H9 (cell line): Measurements from ENCODE around the gene SPIB. TPM values are rescaled to one million over a fixed set of nuclear protein-coding genes. Genes with fewer than 3 reads are reported as not detected.

Experiments
- DNase-seq: peaks from one replicate; pipeline ENCODE4 v3.0.0-alpha.2; 2017
- H2AFZ ChIP-seq: one replicate; pipeline ENCODE4 v1.6.1; 2013; ENCODE audit warnings: mild to moderate bottlenecking, low read length, control low read depth, moderate library complexity
- H2AK5ac ChIP-seq: 2 replicates; pipeline ENCODE4 v1.6.1; 2013; ENCODE audit warnings: low read length, control low read depth, mixed read lengths; ENCODE audit not compliant: insufficient read length
- H2BK120ac ChIP-seq: one replicate; pipeline ENCODE4 v1.6.1; 2013; ENCODE audit warnings: low read depth, mild to moderate bottlenecking, low read length, control low read depth, inconsistent platforms; ENCODE audit not compliant: poor library complexity, severe bottlenecking
- H2BK12ac ChIP-seq: 2 replicates; pipeline ENCODE4 v1.6.1; 2013; ENCODE audit warnings: low read length, control low read depth, mixed read lengths, low read depth; ENCODE audit not compliant: insufficient read length
- H2BK15ac ChIP-seq: 2 replicates; pipeline ENCODE4 v1.6.1; 2013; ENCODE audit warnings: low read depth, low read length, control low read depth
- H2BK20ac ChIP-seq: one replicate; pipeline ENCODE4 v1.6.1; 2013; ENCODE audit warnings: low read depth, mild to moderate bottlenecking, low read length, control low read depth, inconsistent platforms; ENCODE audit not compliant: poor library complexity, severe bottlenecking
- H2BK5ac ChIP-seq: 2 replicates; pipeline ENCODE4 v1.6.1; 2013; ENCODE audit warnings: low read length, control low read depth, mixed read lengths; ENCODE audit not compliant: insufficient read length
- H3K14ac ChIP-seq: 2 replicates; pipeline ENCODE4 v1.6.1; 2013; ENCODE audit warnings: low read length, control low read depth; ENCODE audit not compliant: insufficient read depth
- H3K18ac ChIP-seq: 2 replicates; pipeline ENCODE4 v1.6.1; 2013; ENCODE audit warnings: low read depth, mild to moderate bottlenecking, mixed read lengths, low read length, control low read depth; ENCODE audit not compliant: insufficient read length
- H3K23ac ChIP-seq: 2 replicates; pipeline ENCODE4 v1.6.1; 2013; ENCODE audit warnings: low read length, control low read depth, mixed read lengths, low read depth; ENCODE audit not compliant: insufficient read length
- H3K23me2 ChIP-seq: 2 replicates; pipeline ENCODE4 v1.6.1; 2013; ENCODE audit warnings: low read depth, mild to moderate bottlenecking, mixed read lengths, low read length, control low read depth; ENCODE audit not compliant: insufficient read length, poor library complexity, severe bottlenecking
- H3K27ac ChIP-seq: 2 replicates; pipeline ENCODE4 v1.5.1; 2013; ENCODE audit warnings: low read length, control low read depth, mixed read lengths, low read depth; ENCODE audit not compliant: insufficient read length
- H3K27me3 ChIP-seq: 2 replicates; pipeline ENCODE4 v1.6.1; 2013; ENCODE audit warnings: low read length, control low read depth, inconsistent platforms; ENCODE audit not compliant: insufficient read depth
- H3K4ac ChIP-seq: 2 replicates; pipeline ENCODE4 v1.6.1; 2013; ENCODE audit warnings: low read depth, mild to moderate bottlenecking, control low read depth, inconsistent platforms, low read length, moderate library complexity
- H3K4me1 ChIP-seq: 2 replicates; pipeline ENCODE4 v1.6.1; 2013; ENCODE audit warnings: low read length, control low read depth, inconsistent platforms; ENCODE audit not compliant: insufficient read depth
- H3K4me2 ChIP-seq: 2 replicates; pipeline ENCODE4 v1.6.1; 2013; ENCODE audit warnings: low read length, control low read depth, mixed read lengths; ENCODE audit not compliant: insufficient read length, insufficient read depth
- H3K56ac ChIP-seq: 2 replicates; pipeline ENCODE4 v1.6.1; 2013; ENCODE audit warnings: low read depth, mild to moderate bottlenecking, mixed read lengths, low read length, control low read depth; ENCODE audit not compliant: insufficient read length
- H3K79me1 ChIP-seq: 2 replicates; pipeline ENCODE4 v1.6.1; 2013; ENCODE audit warnings: low read depth, mild to moderate bottlenecking, moderate library complexity, low read length, control low read depth, inconsistent platforms; ENCODE audit not compliant: insufficient read depth, poor library complexity, severe bottlenecking
- H3K79me2 ChIP-seq: 2 replicates; pipeline ENCODE4 v1.6.1; 2013; ENCODE audit warnings: low read length, control low read depth, inconsistent platforms; ENCODE audit not compliant: insufficient read depth
- H3K9ac ChIP-seq: 2 replicates; pipeline ENCODE4 v1.6.1; 2013; ENCODE audit warnings: low read length, control low read depth, mixed read lengths; ENCODE audit not compliant: insufficient read length; ENCODE audit errors: extremely low read depth
- H3K9me3 ChIP-seq: one replicate; pipeline ENCODE4 v1.6.1; 2013; ENCODE audit warnings: low read depth, low read length, inconsistent platforms; ENCODE audit not compliant: control insufficient read depth
- H3T11ph ChIP-seq: one replicate; pipeline ENCODE4 v1.6.1; 2013; ENCODE audit warnings: mild to moderate bottlenecking, low read length, control low read depth, inconsistent platforms
- H4K20me1 ChIP-seq: one replicate; pipeline ENCODE4 v1.6.1; 2013; ENCODE audit not compliant: control insufficient read depth, insufficient read length, insufficient read depth
- H4K5ac ChIP-seq: 2 replicates; pipeline ENCODE4 v1.6.1; 2013; ENCODE audit warnings: low read depth, mild to moderate bottlenecking, mixed read lengths, low read length, control low read depth; ENCODE audit not compliant: insufficient read length
- H4K8ac ChIP-seq: replicated peaks from 2 replicates; pipeline ENCODE4 v1.6.1; 2013; ENCODE audit warnings: low read length, control low read depth, mixed read lengths, low read depth; ENCODE audit not compliant: insufficient read length
- H4K91ac ChIP-seq: 2 replicates; pipeline ENCODE4 v1.6.1; 2013; ENCODE audit warnings: low read depth, mild to moderate bottlenecking, moderate library complexity, mixed read lengths, low read length, control low read depth; ENCODE audit not compliant: insufficient read length
- H3K27ac Mint-ChIP-seq, 3 experiments: 2 replicates in 2 of 3; 3 replicates in 1 of 3; pipeline ENCODE4 v1.8.0; 2020 to 2021; ENCODE audit warnings: mixed read lengths in 3 of 3, mild to moderate bottlenecking in 1 of 3, moderate library complexity in 1 of 3
- H3K27me3 Mint-ChIP-seq: 2 replicates; pipeline ENCODE4 v1.8.0; 2021; ENCODE audit warnings: low read depth, mild to moderate bottlenecking, moderate library complexity, mixed read lengths
- H3K36me3 Mint-ChIP-seq, 3 experiments: 2 replicates in 2 of 3; 3 replicates in 1 of 3; pipeline ENCODE4 v1.8.0; 2020 to 2021; ENCODE audit warnings: low read depth in 3 of 3, mixed read lengths in 3 of 3; ENCODE audit not compliant: insufficient read depth in 1 of 3
- H3K4me1 Mint-ChIP-seq, 2 experiments: 2 replicates each; pipeline ENCODE4 v1.8.0; 2020; ENCODE audit warnings: mixed read lengths in 2 of 2
- H3K4me3 Mint-ChIP-seq, 2 experiments: 2 replicates in 1 of 2; 3 replicates in 1 of 2; pipeline ENCODE4 v1.8.0; 2020 to 2021; ENCODE audit warnings: mild to moderate bottlenecking in 2 of 2, mixed read lengths in 2 of 2, moderate library complexity in 1 of 2
- H3K9me3 Mint-ChIP-seq, 2 experiments: 2 replicates in 1 of 2; 3 replicates in 1 of 2; pipeline ENCODE4 v1.8.0; 2020; ENCODE audit warnings: mild to moderate bottlenecking in 2 of 2, mixed read lengths in 2 of 2, moderate library complexity in 1 of 2
- CTCF ChIP-seq: fragments of 200-600 bp; sonication (generic); conservative IDR thresholded peaks from 3 replicates; pipeline ENCODE4 v1.8.0; 2021; ENCODE audit warnings: antibody characterized with exemption, mild to moderate bottlenecking
- WGBS: extraction: QIAGEN DNeasy Blood & Tissue Kit; methylation state at CpG from one replicate; pipeline ENCODE4 v1.1.7; 2013; ENCODE audit warnings: missing lambda C conversion rate, low lambda C conversion rate, mixed read lengths; ENCODE audit not compliant: insufficient read length; ENCODE audit errors: extremely low coverage; 5-methylcytosine and 5-hydroxymethylcytosine counted together
- total RNA-seq: library from RNA; stranded (reverse); gene quantifications from 2 replicates; pipeline ENCODE4 v1.2.1, GENCODE V29; 2021

Gene SPIB
- total RNA-seq, 1 experiment from 2014 or later, result 33.3 TPM

GRCh38 chr19:50428772-50429463 lies 10.2 kb downstream of the SPIB start:
- no peaks in the 10 kb centered on the region for H3K9me3 Mint-ChIP-seq
- WGBS, result no CpG with 5 or more reads among the region's 7 CpGs
- no peak overlapping the region; a peak in 1 of 7 replicates for H3K27ac Mint-ChIP-seq

More at GRCh38 chr19:50428772-50429463, 10.2 kb downstream of the SPIB start:
- peaks cover 20 to 26% of the 10 kb centered on the region in 2 experiments for H3K4me1 Mint-ChIP-seq
- H2BK20ac ChIP-seq, result no peak overlapping the region
- peak overlapping the region in 1 of 2 experiments; percentile 33; a peak in 1 of 5 replicates for H3K4me3 Mint-ChIP-seq
- H3K27me3 Mint-ChIP-seq, result peaks cover 6% of the 10 kb centered on the region
- H3K23ac ChIP-seq, result no peak overlapping the region
- H3K56ac ChIP-seq, result no peak overlapping the region
- H3K9ac ChIP-seq, result no peak overlapping the region
- H2AFZ ChIP-seq, result no peak overlapping the region
- H4K91ac ChIP-seq, result no peak overlapping the region
- no peak overlapping the region for H2AK5ac ChIP-seq
- H3K4me2 ChIP-seq, result no peak overlapping the region
- no peaks in the 10 kb centered on the region for H4K20me1 ChIP-seq
- no peak overlapping the region for H2BK12ac ChIP-seq
- peaks cover 3% of the 10 kb centered on the region; the same call in 1 of the 2 replicates for H3K4me1 ChIP-seq
- no peak overlapping the region for H3T11ph ChIP-seq
- H3K14ac ChIP-seq, result no peak overlapping the region
- H3K9me3 ChIP-seq, result no peaks in the 10 kb centered on the region
- H4K8ac ChIP-seq, result no peak overlapping the region
- no peak overlapping the region for H3K18ac ChIP-seq
- TF ChIP-seq CTCF, result no peak
- H4K5ac ChIP-seq, result no peak overlapping the region
- no peak overlapping the region for H2BK5ac ChIP-seq
- H3K23me2 ChIP-seq, result peaks cover 12% of the 10 kb centered on the region
- DNase-seq, result no peak
- no peak overlapping the region for H2BK120ac ChIP-seq
- H3K79me2 ChIP-seq, result no peaks in the 10 kb centered on the region
- no peak overlapping the region for H3K4ac ChIP-seq
- no peaks in the 10 kb centered on the region for H3K27me3 ChIP-seq
- peaks cover 0 to 3% (median 3%) of the 10 kb centered on the region in 3 experiments; a peak in 5 of 7 replicates for H3K36me3 Mint-ChIP-seq
- no peak overlapping the region for H3K27ac ChIP-seq
- no peaks in the 10 kb centered on the region for H3K79me1 ChIP-seq
- no peak overlapping the region for H2BK15ac ChIP-seq
